Activated CD8-positive, alpha-beta memory T cell treated with anti-CD3 and anti-CD28 coated beads for 36 hours (primary cell): ENCODE data around the gene ARHGAP15. TPM values are rescaled to one million over a fixed set of nuclear protein-coding genes. Genes with fewer than 3 reads are reported as not detected.

ENCODE experiments used
- CTCF ChIA-PET: fragments of 350-600 bp; sonication (Branson Sonifier 250); formaldehyde crosslinking; loops from one replicate; lab custom pipeline; 2021; ENCODE audit warnings: antibody characterized with exemption; lab: Charles Lee
- POLR2A ChIA-PET: fragments of 350-600 bp; sonication (Branson Sonifier 250); formaldehyde crosslinking; loops from one replicate; lab custom pipeline; 2021; ENCODE audit warnings: antibody characterized with exemption; lab: Charles Lee
- total RNA-seq, 2 experiments: library from RNA; stranded (reverse); gene quantifications; one replicate each; pipeline ENCODE4 v1.2.3, GENCODE V29; 2021

The ARHGAP15 gene
- total RNA-seq, 2 experiments from 2014 or later = 36.1 to 36.4 TPM

DNA sequence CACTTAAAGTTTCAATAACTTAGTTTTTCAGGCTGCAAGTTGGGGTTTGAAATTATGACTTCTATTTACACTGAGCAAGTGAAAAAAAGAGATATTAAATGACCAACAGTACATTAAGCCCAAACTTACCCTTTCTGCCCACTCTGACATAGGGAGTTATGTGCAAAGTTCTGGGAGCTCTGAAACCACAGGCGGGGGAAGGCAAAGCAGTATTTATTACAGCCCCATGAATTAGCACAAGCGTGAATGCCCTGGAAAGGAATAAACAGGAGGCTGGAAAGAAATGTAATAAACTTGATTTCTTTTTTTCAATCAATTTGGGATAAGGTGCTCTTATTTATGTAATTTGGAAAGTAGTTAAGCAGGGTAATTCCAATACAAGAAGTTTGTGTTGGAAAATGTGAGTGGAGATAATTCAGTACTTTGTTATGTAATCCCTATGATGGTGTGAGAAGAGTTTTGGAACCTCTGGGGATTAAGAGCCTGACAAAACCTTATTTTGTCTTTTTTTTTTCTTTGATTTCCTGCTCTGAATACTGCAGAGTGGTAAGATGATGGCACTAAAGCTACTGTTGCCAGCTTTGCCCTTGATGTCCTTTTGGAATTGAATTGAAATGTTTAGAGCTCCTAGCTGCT, 351.5 kb downstream of the ARHGAP15 start:
- POLR2A ChIA-PET = no interaction called here
- CTCF ChIA-PET = no interaction called here

DNA sequence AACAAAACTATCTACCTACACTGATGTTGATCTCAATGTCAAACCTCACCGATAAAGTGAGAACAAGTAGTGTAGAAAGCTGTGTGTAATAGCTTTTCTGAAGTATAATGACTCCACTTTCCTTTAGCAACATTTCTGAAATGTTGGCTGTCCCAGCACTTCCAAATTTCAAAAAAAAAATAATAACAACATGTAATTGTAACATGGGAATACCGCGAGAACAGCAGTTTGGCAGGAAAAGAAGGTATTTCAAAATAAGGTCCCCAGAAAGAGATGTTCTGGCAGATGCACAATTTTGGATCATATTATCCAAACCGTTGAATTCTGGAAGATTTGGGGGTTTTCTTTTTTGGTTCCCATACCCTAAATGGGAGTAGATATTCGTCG, 352.0 kb downstream of the ARHGAP15 start:
- CTCF ChIA-PET = no interaction called here
- POLR2A ChIA-PET = no interaction called here

DNA sequence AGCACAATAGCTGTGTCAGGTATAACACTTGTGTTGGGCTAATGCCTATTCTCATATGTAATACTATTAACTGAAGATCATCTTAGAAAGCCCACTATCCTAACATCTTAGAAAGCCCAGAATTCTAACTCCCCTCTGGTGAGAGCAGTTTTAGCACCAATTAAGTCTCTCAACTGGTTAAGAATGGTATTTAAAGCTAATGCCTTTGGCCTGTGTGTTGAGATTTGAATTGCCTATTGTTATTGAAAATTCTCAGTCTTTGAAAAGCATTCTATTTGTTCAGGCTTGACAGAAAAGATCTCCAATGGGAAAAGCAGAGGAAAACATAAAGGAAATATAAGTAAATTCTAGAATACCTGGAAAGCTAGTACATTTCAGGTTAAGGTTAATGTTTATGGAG, 352.5 kb downstream of the ARHGAP15 start:
- ChIA-PET POLR2A (no interaction called here), CTCF (no interaction called here)

- ChIA-PET CTCF (no interaction called here), POLR2A (no interaction called here)
Observed at GRCh38 chr2:143482316-143482715, 353.1 kb downstream of the ARHGAP15 start.

DNA sequence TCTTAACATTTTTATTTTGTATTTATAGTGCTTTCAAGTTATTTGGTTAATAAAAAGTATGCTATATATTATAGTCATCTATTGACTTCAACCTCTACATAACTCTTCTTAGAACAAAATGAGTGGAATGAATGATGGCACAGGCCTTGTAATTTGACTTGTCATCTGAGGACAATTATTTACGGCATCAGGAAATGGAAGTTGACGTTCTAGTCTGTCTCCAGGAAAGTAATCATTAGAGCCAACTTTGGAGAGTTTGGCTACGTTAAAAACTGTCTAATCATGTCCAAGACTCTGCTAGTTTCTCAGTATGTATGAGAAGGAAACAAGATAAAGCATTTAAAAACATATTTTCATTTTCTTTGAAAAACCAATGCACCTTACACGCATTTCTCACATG, 353.6 kb downstream of the ARHGAP15 start:
- CTCF ChIA-PET = interaction anchor here (1.0 kb wide), 1 partner anchor 21 kb away, joined by 3 read pairs; no protein-coding TSS in a partner anchor
- POLR2A ChIA-PET = no interaction called here

GRCh38 chr2:143486976-143487375, 357.8 kb downstream of the ARHGAP15 start:
- CTCF ChIA-PET = no interaction called here
- POLR2A ChIA-PET = no interaction called here

GRCh38 chr2:143489145-143489544, 359.9 kb downstream of the ARHGAP15 start:
- CTCF ChIA-PET = interaction anchor here (1.1 kb wide), 1 partner anchor 1372 kb away, joined by 4 read pairs; no protein-coding TSS in a partner anchor
- POLR2A ChIA-PET = no interaction called here

DNA sequence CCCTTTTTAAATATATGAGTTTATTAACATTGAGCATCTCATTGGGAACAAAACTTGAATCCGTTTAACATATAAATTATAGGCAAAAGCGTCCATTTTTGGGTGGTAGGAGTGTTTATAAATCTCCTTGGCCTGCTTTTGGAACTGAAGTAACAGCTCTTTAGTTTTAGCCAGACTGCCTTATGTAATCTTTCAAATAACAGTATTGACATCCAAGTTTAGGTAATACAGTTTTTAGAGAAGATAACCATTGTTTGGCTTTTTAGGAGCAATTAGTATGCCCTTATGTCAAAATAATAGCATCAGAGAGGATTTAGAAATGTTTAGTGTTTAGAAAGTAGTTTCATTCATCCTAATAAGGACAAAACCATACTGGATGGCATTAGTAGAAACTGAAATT, 361.9 kb downstream of the ARHGAP15 start:
- POLR2A ChIA-PET = no interaction called here
- CTCF ChIA-PET = no interaction called here

DNA sequence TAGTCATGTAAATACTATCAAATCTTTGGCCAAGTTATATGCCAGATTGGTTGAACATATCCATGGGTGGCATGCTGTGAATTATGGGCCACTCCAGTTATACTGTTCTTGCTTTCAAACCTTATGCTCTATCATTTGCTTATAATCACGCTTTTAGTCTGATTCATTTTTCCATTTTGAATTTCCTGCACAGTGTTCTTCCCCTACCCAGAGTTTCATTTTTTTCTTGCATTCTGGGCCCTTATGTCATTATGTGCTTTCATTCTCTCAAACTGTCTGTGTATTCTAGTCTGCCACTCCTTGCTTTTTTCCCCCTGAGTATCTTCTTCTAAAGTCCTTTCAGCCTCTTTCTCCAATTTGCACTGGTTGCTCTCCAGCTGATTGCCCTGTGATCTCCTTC, 364.1 kb downstream of the ARHGAP15 start:
- POLR2A ChIA-PET = no interaction called here
- CTCF ChIA-PET = no interaction called here

DNA sequence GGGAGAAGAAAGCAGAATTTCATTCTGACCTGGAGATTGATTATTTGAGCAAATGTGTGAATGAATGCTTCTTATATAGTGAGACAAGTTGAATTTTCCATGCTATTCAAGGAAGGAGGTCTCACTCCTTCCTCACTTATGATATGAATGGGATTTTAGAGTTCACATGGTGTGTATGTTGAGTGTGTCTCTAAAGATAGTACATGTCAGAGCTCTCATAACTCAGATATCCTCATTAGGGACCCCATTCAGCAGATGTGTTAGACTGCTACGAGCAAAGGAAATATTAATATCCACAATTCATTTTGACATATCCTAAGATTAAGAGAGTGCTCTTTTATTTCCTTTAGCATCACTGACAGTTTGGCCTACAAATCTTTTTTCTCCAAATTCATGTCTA, 368.5 kb downstream of the ARHGAP15 start:
- ChIA-PET POLR2A (no interaction called here), CTCF (no interaction called here)

GRCh38 chr2:143498496-143498895, 369.3 kb downstream of the ARHGAP15 start:
- ChIA-PET POLR2A (no interaction called here), CTCF (no interaction called here)

- ChIA-PET POLR2A (no interaction called here), CTCF (no interaction called here)
Observed at GRCh38 chr2:143499061-143499460, 369.8 kb downstream of the ARHGAP15 start.

DNA sequence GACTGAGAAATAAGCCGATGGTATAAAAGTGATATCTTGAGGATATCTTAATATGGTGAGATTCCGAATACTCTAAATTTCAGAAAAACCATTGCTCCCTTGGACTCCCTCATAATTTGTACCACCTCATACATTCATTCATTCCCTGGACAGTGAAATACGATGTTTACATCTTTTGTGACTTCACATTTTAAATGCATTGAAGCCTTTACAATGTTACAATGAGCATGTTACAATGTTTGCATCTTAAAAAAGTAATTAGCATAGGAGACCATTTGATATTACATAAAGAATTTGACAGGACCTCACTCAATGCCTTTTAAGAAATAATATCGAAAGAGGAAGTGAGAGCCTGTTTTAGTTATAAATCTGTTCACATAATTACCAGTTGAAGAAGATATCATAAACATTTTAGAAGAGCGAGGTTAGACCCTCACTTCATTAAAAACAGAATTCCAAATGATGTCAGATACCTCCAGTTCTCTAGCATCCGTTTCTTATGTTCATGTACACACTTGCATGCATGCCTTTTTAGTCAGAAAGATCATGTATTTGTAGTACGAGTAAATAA, 372.0 kb downstream of the ARHGAP15 start:
- CTCF ChIA-PET = no interaction called here

GRCh38 chr2:143503280-143503679, 374.1 kb downstream of the ARHGAP15 start:
- POLR2A ChIA-PET = no interaction called here
- CTCF ChIA-PET = interaction anchor here (1.4 kb wide), 1 partner anchor 20 kb away, joined by 3 read pairs; no protein-coding TSS in a partner anchor

More for the DNA sequence above, 372.0 kb downstream of the ARHGAP15 start:
- POLR2A ChIA-PET = no interaction called here

DNA sequence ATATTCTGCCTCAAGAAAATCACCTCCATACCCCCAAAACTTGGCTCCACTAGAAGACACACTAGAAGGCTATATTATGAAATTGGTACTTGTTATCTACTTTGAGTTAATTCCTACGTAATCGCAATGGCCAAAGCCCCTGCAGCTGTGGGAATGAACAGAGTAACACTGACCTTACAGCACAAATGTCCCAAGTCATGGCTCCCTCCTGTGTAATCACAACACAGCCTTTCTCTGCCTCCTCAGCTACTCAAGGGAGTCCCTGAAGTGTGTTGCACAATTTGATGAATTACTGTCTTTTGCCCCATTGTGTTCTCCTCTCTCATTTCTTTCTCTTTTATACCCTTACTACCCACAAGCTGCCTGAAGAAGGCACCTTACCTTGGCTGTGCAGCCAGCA, 375.2 kb downstream of the ARHGAP15 start:
- ChIA-PET POLR2A (no interaction called here), CTCF (no interaction called here)

- POLR2A ChIA-PET = no interaction called here
Observed at GRCh38 chr2:143505542-143505941, 376.3 kb downstream of the ARHGAP15 start.

GRCh38 chr2:143513081-143513480, 383.9 kb downstream of the ARHGAP15 start:
- POLR2A ChIA-PET = no interaction called here
- CTCF ChIA-PET = interaction anchor here (0.8 to 1.8 kb wide), 3 partner anchors 11 to 147 kb away, joined by 3 read pairs; no protein-coding TSS in a partner anchor

More at GRCh38 chr2:143505542-143505941, 376.3 kb downstream of the ARHGAP15 start:
- CTCF ChIA-PET = no interaction called here

DNA sequence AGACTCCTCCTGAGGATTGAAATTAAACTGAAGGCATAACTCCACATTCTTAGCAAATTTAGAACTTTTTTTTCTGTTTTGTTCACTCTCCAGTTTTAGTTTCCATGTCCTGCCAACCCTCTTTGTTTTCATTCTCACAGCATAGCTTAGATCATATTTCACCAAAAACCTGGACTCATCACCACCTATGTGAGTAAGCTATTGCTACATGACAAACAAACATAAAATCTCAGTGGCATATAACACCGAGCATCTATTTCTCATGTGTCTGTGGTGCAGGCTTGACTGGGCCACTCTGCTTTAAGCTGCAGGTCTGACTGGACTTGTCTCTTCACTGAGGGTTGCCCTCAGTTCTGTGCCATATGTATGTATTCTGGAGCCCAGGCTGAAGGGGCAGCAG, 385.2 kb downstream of the ARHGAP15 start:
- CTCF ChIA-PET = no interaction called here
- POLR2A ChIA-PET = no interaction called here

DNA sequence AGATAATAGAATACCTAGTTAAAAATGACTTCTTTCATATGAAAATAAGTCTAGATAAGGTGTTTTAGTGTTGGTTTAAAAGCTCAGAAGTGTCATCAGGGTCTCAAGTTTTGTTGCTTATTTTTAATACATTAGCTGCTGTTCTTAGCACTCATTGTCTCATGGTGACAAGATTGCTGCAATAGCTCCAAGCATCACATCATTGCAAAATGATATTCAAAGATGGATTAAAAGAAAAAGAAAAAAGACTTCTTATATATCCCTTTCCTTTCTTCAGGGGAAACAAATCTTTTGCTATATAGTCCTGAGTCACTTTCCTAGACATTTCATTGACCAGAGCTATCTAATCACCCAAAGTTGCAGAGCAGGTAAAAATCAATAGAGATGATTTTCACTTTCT, 386.1 kb downstream of the ARHGAP15 start:
- CTCF ChIA-PET = no interaction called here
- POLR2A ChIA-PET = no interaction called here

DNA sequence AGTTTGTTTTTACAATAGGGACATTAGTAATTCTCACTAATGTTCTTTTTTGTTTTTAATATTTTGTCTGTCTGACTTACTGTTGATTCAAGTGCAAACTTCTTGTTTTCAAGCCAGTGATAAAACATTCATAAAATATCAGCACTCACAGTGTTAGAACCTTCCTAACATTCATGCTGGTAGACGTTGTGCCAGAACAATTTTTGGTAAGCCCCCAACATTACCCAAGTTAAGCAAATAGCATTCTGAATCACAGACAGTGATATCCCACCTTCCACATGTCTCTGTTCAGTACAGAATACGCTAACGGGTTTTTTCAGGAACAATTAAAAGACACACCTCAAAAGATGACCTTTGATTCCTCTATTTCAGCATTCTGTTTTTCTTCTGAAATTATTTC, 390.3 kb downstream of the ARHGAP15 start:
- POLR2A ChIA-PET = no interaction called here
- CTCF ChIA-PET = no interaction called here

DNA sequence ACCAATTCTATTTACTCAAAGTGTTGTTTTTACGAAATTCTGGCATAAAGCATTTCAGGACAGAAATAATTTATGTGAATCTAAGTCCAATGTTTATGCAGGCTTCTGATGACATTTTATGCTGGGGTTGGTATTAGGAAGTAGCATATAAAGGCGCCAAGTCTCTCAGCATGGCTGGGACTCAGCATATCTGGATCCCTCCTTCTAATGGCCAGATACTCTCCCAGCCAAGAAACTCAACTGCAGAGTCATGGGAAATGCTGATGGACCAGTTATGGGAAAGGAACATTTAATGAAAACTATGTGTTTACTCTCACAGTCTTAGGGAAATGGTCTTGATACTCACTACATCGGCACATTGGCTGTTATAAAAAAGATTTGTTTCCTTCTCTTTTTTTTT, 392.2 kb downstream of the ARHGAP15 start:
- POLR2A ChIA-PET = no interaction called here
- CTCF ChIA-PET = no interaction called here
